Activated T-cell treated with anti-CD3 and anti-CD28 coated beads, Interleukin-2, amount 50 U/mL, for 48 hours (primary cell): ENCODE results near the gene ACTR2.

Experiments used
- DNase-seq, 2 experiments: peaks; one replicate each; pipeline ENCODE4 v3.0.0-alpha.2; 2020

ACTR2 gene

GRCh38 chr2:65281627-65282351 lies 54.2 kb downstream of the ACTR2 start:
- no peak for DNase-seq

GRCh38 chr2:65282477-65283053 lies 54.9 kb downstream of the ACTR2 start:
- no peak for DNase-seq

- no peak for DNase-seq
These were observed 59.7 kb downstream of the ACTR2 start for GRCh38 chr2:65287364-65287763.

- no peak for DNase-seq
These were observed 63.8 kb downstream of the ACTR2 start for GRCh38 chr2:65291216-65292105.

DNA sequence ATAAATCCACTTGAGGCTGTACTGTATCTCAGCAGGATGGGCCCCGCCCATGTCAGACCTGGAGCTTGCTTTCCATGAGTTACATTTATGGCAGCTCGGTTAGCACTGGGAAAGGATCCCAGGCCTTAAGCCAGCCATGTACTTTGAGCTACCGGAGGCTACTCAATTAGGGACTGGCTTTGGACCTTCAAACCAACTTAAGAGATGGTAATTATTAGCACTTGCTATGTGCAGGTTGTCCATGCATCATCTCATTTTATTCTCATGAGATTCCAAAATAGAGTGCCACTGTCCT lies 64.4 kb downstream of the ACTR2 start:
- no peak for DNase-seq

DNA sequence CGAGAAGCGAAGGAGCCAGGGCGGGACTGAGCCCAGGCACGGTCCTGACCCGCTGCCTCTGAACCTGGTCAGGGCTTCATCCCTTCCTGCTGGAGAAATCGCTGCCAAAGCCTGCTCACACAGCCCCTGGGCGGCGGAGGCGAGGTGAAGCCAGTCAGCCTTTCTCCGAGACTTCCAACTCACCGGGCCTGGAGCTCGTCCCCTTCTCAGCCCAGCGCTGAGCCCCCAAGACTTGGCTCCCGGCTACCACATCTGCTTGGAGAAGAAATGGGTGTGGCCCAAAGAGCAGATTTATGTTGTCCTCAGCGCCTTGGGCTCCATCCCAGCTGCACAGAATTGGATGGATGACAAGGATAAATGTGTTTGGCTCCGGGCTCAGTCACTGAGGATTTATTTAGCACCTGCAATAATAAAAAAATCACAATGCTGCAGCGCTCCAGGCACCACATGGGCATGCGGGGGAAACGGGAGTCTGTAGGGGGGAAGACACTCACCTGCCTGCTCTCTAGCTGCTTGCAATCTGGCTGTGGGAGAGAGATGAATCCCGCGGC lies 64.9 kb downstream of the ACTR2 start:
- DNase-seq, result no peak

DNA sequence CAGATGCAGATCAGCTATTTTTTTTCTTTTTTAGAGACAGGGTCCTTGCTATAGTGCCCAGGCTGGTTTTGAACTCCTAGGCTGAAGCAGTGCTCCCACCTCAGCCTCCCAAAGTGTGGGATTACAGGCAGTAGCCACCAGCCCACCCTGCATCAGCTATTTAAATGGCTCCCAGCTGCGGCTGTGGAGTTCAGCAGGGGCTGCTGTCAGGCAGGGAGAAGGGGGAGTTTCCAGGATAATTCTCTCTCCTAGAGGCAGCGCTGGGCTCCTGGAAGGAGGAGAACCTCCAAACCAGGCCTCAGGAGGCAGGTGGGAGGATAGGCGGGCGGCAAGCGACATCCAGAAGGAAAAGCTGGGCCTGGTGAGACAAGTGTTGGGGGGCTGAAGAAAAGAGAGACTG lies 65.7 kb downstream of the ACTR2 start:
- no peak for DNase-seq

DNA sequence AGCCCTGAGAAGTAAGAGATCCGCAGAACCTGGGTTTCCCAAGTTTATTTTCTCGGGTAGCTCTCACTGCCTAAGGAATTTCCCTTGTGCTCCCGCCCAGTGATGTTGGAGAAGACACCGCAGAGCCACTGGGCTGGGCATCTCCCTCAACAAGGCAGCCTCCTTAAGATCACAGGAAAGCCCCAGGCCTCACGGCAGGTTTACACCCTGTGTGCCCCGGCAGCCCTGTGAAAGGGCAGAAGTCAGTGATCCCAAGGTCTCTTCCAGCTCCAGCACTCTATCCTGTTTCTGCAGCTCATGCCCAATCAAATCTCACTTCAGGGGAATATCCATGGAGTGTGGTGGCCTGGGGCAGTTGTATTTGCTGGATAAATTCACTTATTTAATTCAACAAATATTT lies 66.5 kb downstream of the ACTR2 start:
- DNase-seq, result no peak

GRCh38 chr2:65294701-65295100 lies 67.1 kb downstream of the ACTR2 start:
- DNase-seq, result no peak

DNA sequence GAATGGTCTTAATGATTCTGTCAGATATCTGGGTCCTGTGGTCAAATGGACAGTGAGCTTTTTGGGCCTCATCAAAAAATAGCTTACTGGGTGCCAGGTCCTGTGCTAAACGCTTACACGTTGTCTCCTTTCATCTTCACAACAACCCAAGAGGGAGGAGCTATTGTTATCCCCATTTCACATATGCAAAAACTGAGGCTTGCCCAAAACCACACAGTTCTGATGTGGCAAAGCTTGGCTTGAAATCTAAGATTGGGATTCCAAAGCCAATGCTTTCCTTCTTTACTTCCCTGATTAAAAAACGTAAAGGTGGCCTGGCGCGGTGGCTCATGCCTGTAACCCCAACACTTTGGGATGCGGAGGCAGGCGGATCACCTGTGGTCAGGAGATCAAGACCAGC lies 69.3 kb downstream of the ACTR2 start:
- DNase-seq, result no peak

DNA sequence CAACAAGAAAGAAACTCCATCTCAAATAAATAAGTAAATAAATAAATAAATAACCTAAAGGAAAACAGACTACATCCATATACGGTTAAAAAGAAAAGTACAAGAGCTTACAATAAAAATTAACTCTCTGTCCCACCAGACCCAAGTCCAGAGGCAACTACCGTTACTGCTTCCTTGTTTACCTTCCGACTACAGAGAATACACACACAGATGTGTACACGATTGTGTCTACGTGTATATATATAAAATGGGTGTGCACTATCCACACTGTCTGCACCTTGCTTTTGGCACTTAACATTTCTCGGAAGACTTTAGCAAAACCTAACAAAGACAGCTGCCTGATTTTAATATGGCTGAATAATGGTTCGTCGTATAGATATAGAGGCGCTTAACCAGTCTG lies 69.9 kb downstream of the ACTR2 start:
- no peak for DNase-seq

GRCh38 chr2:65298089-65298488 lies 70.5 kb downstream of the ACTR2 start:
- DNase-seq, result no peak

DNA sequence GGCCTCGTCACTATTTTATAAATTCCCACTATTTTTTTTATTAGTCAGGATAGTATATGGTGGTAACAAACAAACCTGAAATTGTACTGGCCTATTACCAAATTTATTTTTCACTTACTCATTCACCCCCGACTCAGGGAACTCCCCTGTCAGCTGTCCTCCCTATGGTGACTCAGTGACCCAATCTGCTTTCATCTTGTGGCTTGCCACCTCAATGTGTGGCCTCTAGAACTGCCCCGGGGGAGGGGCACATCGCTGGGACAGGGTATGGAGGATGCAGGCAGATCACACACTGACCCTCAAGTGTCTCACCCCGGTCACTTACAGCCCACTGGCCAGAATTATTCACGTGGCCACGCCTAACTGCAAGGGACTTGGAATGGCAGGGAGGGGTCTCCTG lies 71.6 kb downstream of the ACTR2 start:
- DNase-seq, result peak; percentile 80 to 81

- peak in 1 of 2 experiments; percentile 37 for DNase-seq
These were observed 72.6 kb downstream of the ACTR2 start for GRCh38 chr2:65300134-65300760.

DNA sequence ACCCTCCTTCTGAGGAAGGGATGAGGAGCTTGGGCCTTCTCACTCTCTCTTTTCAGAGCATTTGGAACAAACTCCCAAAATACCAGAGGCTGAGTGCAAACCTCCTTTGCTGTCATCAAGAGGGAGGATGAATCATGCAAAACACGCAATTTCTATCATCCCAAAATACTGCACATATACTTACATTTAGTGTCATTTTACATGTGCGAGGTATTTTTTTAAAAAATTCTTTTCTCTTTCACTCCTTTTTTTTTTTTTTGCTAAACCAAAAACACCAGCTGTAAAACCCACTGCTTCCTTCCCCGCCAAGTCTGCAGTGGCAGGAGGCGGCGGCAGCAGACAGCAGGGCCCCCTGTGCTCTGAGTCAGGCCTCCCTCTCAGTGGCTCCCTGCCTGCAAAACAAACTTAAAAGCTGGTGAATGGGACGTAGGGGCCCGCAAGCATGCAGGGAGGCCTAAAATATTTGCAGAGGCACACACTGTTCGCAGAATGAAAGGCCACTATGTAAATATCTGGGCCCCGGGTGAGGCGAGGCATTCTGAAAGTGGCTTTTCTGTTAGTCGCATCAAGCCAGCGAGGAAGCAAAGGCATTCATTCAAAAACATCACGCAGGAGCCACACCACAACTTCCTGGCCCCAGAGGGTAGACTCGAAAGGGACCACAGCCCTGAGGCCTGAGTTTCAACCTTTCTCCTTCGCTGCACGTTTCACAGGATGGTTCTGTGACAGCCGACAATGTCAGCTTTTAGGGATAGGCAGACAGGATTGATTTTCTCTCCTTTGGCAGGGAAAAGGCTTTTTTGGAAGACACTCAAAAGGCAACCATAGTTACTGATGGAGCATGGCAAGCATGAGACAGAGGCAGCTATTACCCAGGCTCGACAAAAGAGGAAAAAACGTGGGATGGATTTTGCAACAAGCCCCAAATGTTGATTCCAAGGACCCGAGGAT lies 73.4 kb downstream of the ACTR2 start:
- peak; percentile 82 to 86 for DNase-seq

GRCh38 chr2:65305934-65306333 lies 78.3 kb downstream of the ACTR2 start:
- DNase-seq, result no peak

GRCh38 chr2:65309699-65310098 lies 82.1 kb downstream of the ACTR2 start:
- DNase-seq, result no peak

DNA sequence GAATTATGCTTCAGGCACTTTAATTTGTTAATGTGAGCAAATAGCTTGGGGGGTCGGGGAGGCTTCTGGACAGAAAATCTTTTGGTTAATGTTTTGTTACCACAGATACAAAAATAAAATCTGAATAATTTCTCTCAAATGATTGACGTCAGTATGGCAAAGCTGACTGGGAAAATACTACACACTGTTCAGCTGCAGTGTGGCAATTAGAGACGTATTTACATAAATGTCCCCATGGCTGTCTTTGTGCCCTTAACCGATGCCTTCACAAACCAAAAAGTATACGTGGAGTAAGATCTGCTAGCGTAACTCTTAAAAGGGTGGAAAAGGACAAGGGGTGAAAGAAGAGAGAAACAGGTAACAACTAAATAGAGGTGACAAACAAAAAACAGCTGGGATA lies 83.4 kb downstream of the ACTR2 start:
- DNase-seq, result no peak

GRCh38 chr2:65311596-65311995 lies 84.0 kb downstream of the ACTR2 start:
- no peak for DNase-seq

GRCh38 chr2:65313126-65313953 lies 85.7 kb downstream of the ACTR2 start:
- no peak for DNase-seq

- no peak for DNase-seq
These were observed 86.3 kb downstream of the ACTR2 start for GRCh38 chr2:65313954-65314256.
